Transverse colon (tissue), 3 donors: ENCODE measurements around the gene ZNF470.

Experiments used
- POLR2A ChIP-seq: fragments of 450-650 bp; IDR thresholded peaks from one replicate; pipeline ENCODE4 v1.6.1; 2016; ENCODE audit warnings: antibody characterized with exemption, mild to moderate bottlenecking, moderate library complexity
- TF ChIP-seq, protein P1 (sequence below), 5 experiments: fragments of 200-600 bp in 3 of 5; fragments of 450-650 bp in 2 of 5; sonication (generic) in 3 of 5; IDR thresholded peaks; 1 replicate in 2 of 5; 2 replicates in 3 of 5; pipeline ENCODE4 v1.5.1; 2016 to 2017; ENCODE audit warnings: antibody characterized with exemption in 5 of 5, inconsistent platforms in 3 of 5, mild to moderate bottlenecking in 2 of 5, moderate library complexity in 1 of 5

DNA sequence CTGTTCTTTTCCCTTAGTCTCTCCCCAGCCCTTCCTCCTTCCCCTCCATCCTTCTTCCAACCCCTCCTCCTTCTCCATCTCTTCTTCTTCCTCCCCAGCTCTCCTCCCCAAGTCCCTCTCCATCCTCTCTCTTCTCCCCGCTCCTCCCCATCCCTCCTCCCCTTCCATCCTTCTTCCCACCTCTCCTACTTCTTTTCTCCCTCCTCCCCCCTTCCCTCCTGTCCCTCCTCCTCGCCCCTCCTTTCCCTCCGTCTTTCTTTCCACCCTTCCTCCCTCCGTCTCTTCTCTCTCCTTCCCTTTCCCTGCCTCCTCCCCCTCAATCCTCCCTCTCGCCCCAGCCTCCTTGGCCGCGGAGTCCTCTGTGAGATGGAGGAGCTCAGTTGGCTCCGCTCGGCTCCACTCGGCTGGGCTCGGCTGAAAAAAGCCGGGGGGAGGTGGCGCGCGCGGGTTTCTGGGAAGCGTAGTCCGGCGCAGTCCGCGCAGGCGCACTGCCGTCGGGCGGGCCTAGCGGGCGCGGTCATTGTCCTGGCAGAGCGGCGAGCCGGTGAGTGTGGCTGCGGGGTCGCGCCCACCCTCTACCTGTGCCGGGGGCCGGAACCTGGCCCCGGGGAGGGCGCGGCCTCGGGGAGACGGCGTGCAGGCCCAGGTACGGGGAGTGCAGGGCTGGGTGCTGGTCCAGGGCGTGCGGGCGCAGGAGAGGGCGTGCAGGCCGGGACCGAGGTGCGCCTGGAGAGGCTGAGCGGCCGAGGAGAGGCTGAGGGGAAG, 27.7 kb downstream of the ZNF470 start, which contains the start of gene ZNF71:
- TF ChIP-seq POLR2A, result no peak
- TF ChIP-seq, protein P1, sequence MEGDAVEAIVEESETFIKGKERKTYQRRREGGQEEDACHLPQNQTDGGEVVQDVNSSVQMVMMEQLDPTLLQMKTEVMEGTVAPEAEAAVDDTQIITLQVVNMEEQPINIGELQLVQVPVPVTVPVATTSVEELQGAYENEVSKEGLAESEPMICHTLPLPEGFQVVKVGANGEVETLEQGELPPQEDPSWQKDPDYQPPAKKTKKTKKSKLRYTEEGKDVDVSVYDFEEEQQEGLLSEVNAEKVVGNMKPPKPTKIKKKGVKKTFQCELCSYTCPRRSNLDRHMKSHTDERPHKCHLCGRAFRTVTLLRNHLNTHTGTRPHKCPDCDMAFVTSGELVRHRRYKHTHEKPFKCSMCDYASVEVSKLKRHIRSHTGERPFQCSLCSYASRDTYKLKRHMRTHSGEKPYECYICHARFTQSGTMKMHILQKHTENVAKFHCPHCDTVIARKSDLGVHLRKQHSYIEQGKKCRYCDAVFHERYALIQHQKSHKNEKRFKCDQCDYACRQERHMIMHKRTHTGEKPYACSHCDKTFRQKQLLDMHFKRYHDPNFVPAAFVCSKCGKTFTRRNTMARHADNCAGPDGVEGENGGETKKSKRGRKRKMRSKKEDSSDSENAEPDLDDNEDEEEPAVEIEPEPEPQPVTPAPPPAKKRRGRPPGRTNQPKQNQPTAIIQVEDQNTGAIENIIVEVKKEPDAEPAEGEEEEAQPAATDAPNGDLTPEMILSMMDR (IDR thresholded peaks at IDR 0.05), result no peak
